H1 (cell line): ENCODE results near the gene DEPP1. TPM values are rescaled to one million over a fixed set of nuclear protein-coding genes. Genes with fewer than 3 reads are reported as not detected.

ENCODE experiments used
- CTCF ChIA-PET: fragments of 300-600 bp; sonication (Branson Sonifier 250); formaldehyde crosslinking; loops from one replicate; lab custom pipeline; 2021; ENCODE audit not compliant: partially characterized antibody; lab: Charles Lee
- POLR2A ChIA-PET: fragments of 300-600 bp; sonication (Branson Sonifier 250); formaldehyde crosslinking; loops from one replicate; lab custom pipeline; 2021; ENCODE audit warnings: inconsistent platforms; ENCODE audit not compliant: partially characterized antibody; lab: Charles Lee
- DNase-seq, 2 experiments: peaks; one replicate each; pipeline versions ENCODE4 v3.0.0 to v3.0.0-alpha.2; 2010 to 2022; ENCODE audit warnings: low spot score in 2 of 2, low read depth in 1 of 2, mixed read lengths in 1 of 2
- FAIRE-seq: peaks from 2 replicates; lab custom pipeline; 2011; peaks lifted over from hg19 to GRCh38; lab: Jason Lieb, UNC
- H2AFZ ChIP-seq: 2 replicates; pipeline ENCODE4 v1.8.1; 2012; ENCODE audit warnings: low read length, inconsistent platforms
- H2AK5ac ChIP-seq: 2 replicates; pipeline ENCODE4 v1.6.1; 2013; ENCODE audit warnings: low read depth, low read length
- H2BK120ac ChIP-seq: replicated peaks from 2 replicates; pipeline ENCODE3; 2013; ENCODE audit warnings: low read depth, low read length, inconsistent platforms
- H2BK12ac ChIP-seq: 2 replicates; pipeline ENCODE4 v1.6.1; 2013; ENCODE audit warnings: low read depth, low read length
- H2BK15ac ChIP-seq: 2 replicates; pipeline ENCODE4 v1.6.1; 2013; ENCODE audit warnings: low read length
- H2BK20ac ChIP-seq: 2 replicates; pipeline ENCODE4 v1.6.1; 2013; ENCODE audit warnings: low read length
- H2BK5ac ChIP-seq: 2 replicates; pipeline ENCODE4 v1.6.1; 2013; ENCODE audit warnings: low read depth, low read length
- H3K14ac ChIP-seq: 2 replicates; pipeline ENCODE4 v1.6.1; 2013; ENCODE audit warnings: inconsistent platforms; ENCODE audit not compliant: insufficient read length
- H3K18ac ChIP-seq: 2 replicates; pipeline ENCODE4 v1.6.1; 2013; ENCODE audit warnings: low read length; ENCODE audit errors: extremely low read depth
- H3K23ac ChIP-seq: 2 replicates; pipeline ENCODE4 v1.6.1; 2013; ENCODE audit warnings: inconsistent platforms; ENCODE audit not compliant: insufficient read length
- H3K23me2 ChIP-seq: 2 replicates; pipeline ENCODE4 v1.6.1; 2013; ENCODE audit warnings: low read depth, low read length
- H3K27ac ChIP-seq: 2 replicates; pipeline ENCODE4 v1.6.1; 2011; ENCODE audit warnings: low read depth, low read length, inconsistent platforms
- H3K27me3 ChIP-seq, 4 experiments: replicated peaks in 1 of 4; 1 replicate in 1 of 4; 2 replicates in 3 of 4; pipeline versions ENCODE4 v1.6.1 to v1.8.1; 2011 to 2013; ENCODE audit warnings: low read length in 3 of 4, mild to moderate bottlenecking in 3 of 4, inconsistent platforms in 2 of 4, mixed read lengths in 2 of 4, moderate library complexity in 1 of 4; ENCODE audit not compliant: control insufficient read depth in 3 of 4, insufficient read depth in 3 of 4; ENCODE audit errors: extremely low read depth in 1 of 4
- H3K36me3 ChIP-seq, 4 experiments: 2 replicates each; pipeline versions ENCODE4 v1.6.1 to v1.8.1; 2011 to 2013; ENCODE audit warnings: mild to moderate bottlenecking in 4 of 4, low read length in 3 of 4, moderate library complexity in 2 of 4, control low read depth in 1 of 4, inconsistent platforms in 1 of 4; ENCODE audit not compliant: insufficient read depth in 4 of 4, control insufficient read depth in 2 of 4
- H3K4ac ChIP-seq: replicated peaks from 2 replicates; pipeline ENCODE3; 2013; ENCODE audit warnings: low read length, low read depth, mixed read lengths, inconsistent platforms; ENCODE audit not compliant: insufficient read length
- H3K4me1 ChIP-seq, 4 experiments: replicated peaks in 1 of 4; 1 replicate in 1 of 4; 2 replicates in 3 of 4; pipeline versions ENCODE4 v1.6.1 to v1.8.1; 2011 to 2013; ENCODE audit warnings: low read length in 3 of 4, inconsistent platforms in 2 of 4, mixed read lengths in 1 of 4; ENCODE audit not compliant: insufficient read depth in 4 of 4, control insufficient read depth in 3 of 4
- H3K4me2 ChIP-seq, 2 experiments: 2 replicates each; pipeline versions ENCODE4 v1.6.1 to v1.8.1; 2011 to 2013; ENCODE audit warnings: low read depth in 2 of 2, low read length in 2 of 2, control low read depth in 1 of 2, inconsistent platforms in 1 of 2, mild to moderate bottlenecking in 1 of 2; ENCODE audit not compliant: insufficient read depth in 1 of 2
- H3K4me3 ChIP-seq, 4 experiments: fragments of 200-600, 300-600 bp in 1 of 4; sonication (generic), shearing (Covaris generic), sonication (Bioruptor Twin) in 1 of 4; 2 replicates each; pipeline versions ENCODE4 v1.5.1 to v1.8.1; 2011 to 2016; ENCODE audit warnings: low read length in 4 of 4, low read depth in 3 of 4, control low read depth in 2 of 4, inconsistent platforms in 2 of 4, mild to moderate bottlenecking in 2 of 4, mixed read lengths in 1 of 4, moderate library complexity in 1 of 4; ENCODE audit not compliant: insufficient read depth in 2 of 4; ENCODE audit errors: extremely low read depth in 1 of 4
- H3K56ac ChIP-seq: replicated peaks from 2 replicates; pipeline ENCODE3; 2013; ENCODE audit warnings: low read depth, mild to moderate bottlenecking, mixed read lengths, low read length, inconsistent platforms; ENCODE audit not compliant: insufficient read length
- H3K79me1 ChIP-seq: 2 replicates; pipeline ENCODE4 v1.6.1; 2013; ENCODE audit warnings: low read depth, low read length, control low read depth
- H3K79me2 ChIP-seq, 2 experiments: 2 replicates each; pipeline versions ENCODE4 v1.6.1 to v1.8.1; 2012 to 2013; ENCODE audit warnings: low read length in 2 of 2, mild to moderate bottlenecking in 2 of 2, inconsistent platforms in 1 of 2; ENCODE audit not compliant: insufficient read depth in 2 of 2, control insufficient read depth in 1 of 2
- H3K9ac ChIP-seq, 4 experiments: replicated peaks in 1 of 4; 1 replicate in 1 of 4; 2 replicates in 3 of 4; pipeline versions ENCODE4 v1.6.1 to v1.8.1; 2011 to 2013; ENCODE audit warnings: low read depth in 3 of 4, low read length in 3 of 4, control low read depth in 2 of 4, mild to moderate bottlenecking in 2 of 4, moderate library complexity in 2 of 4, inconsistent platforms in 1 of 4; ENCODE audit errors: extremely low read depth in 1 of 4
- H3K9me3 ChIP-seq, 2 experiments: 2 replicates each; pipeline versions ENCODE4 v1.6.1 to v1.8.1; 2012 to 2013; ENCODE audit warnings: mild to moderate bottlenecking in 2 of 2, moderate library complexity in 2 of 2, control low read depth in 1 of 2, inconsistent platforms in 1 of 2, low read depth in 1 of 2, low read length in 1 of 2, mixed read lengths in 1 of 2; ENCODE audit not compliant: insufficient read depth in 2 of 2
- H4K20me1 ChIP-seq, 2 experiments: replicated peaks in 1 of 2; 2 replicates each; pipeline versions ENCODE3 to v1.8.1; 2011 to 2013; ENCODE audit warnings: inconsistent platforms in 2 of 2, low read length in 2 of 2, mild to moderate bottlenecking in 1 of 2; ENCODE audit not compliant: insufficient read depth in 2 of 2, control insufficient read depth in 1 of 2
- H4K5ac ChIP-seq: 2 replicates; pipeline ENCODE4 v1.6.1; 2013; ENCODE audit warnings: low read length, low read depth, mixed read lengths, inconsistent platforms; ENCODE audit not compliant: insufficient read length
- H4K8ac ChIP-seq: 2 replicates; pipeline ENCODE4 v1.8.0; 2013; ENCODE audit warnings: mild to moderate bottlenecking, moderate library complexity, low read length, inconsistent platforms; ENCODE audit not compliant: insufficient read depth; ENCODE audit errors: extremely low read depth
- H4K91ac ChIP-seq: replicated peaks from 2 replicates; pipeline ENCODE3; 2013; ENCODE audit warnings: low read length, mixed read lengths, inconsistent platforms; ENCODE audit not compliant: insufficient read length
- CREB1 ChIP-seq: IDR thresholded peaks from 2 replicates; pipeline ENCODE4 v1.6.1; 2012; ENCODE audit warnings: inconsistent platforms
- WGBS, 2 experiments: shearing (Covaris generic) in 1 of 2; methylation state at CpG; one replicate each; pipeline versions ENCODE4 v1.1.6 to v1.1.7; 2013 to 2015; ENCODE audit warnings: low lambda C conversion rate in 2 of 2, mixed read lengths in 2 of 2, inconsistent platforms in 1 of 2, low coverage in 1 of 2, missing lambda C conversion rate in 1 of 2; ENCODE audit not compliant: insufficient replicate concordance in 2 of 2, insufficient coverage in 1 of 2, insufficient read length in 1 of 2; ENCODE audit errors: extremely low coverage in 1 of 2, missing lambda C conversion rate in 1 of 2; 5-methylcytosine and 5-hydroxymethylcytosine counted together
- polyA plus RNA-seq, 7 experiments: library from polyadenylated mRNA; depleted of rRNA in 3 of 7; stranded (reverse) in 5 of 7; unstranded in 2 of 7; fragments of >200 nt in 5 of 7; fragments of 200-250 nt in 2 of 7; gene quantifications; 1 replicate in 5 of 7; 2 replicates in 1 of 7; 4 replicates in 1 of 7; pipeline versions ENCODE4 v1.2.1 to v1.2.3, GENCODE V29; 2011 to 2013; ENCODE audit warnings: missing spikeins in 2 of 7, mixed read lengths in 2 of 7
- total RNA-seq: library from RNA; stranded (reverse); fragmentation: NEBNext Ultra II Directional; extraction: Animal tissue kit (Norgen Biotek cat#: 25700); gene quantifications from 2 replicates; pipeline ENCODE4 v1.2.1, GENCODE V29; 2021

DEPP1 gene
- total and polyA plus RNA-seq, 2 of the 8 experiments (the other 6 are each of a cell fraction or from before 2014, with no cell fraction given): 0.67 to 4.5 TPM

- Histone ChIP-seq H3K9ac (no peak overlapping the region), H3K27ac (no peak overlapping the region), H3K14ac (no peak overlapping the region), H2BK12ac (no peak overlapping the region), H3K79me1 (no peaks in the 10 kb centered on the region), H3K23me2 (peaks cover 12% of the 10 kb centered on the region; the same call in 1 of the 2 replicates), H3K18ac (no peak overlapping the region), H3K4me2 (no peak overlapping the region), H4K91ac (no peak overlapping the region), H3K79me2 (no peaks in the 10 kb centered on the region), H4K8ac (no peak overlapping the region), H2BK15ac (peak overlapping the region; percentile 84; the same call in 1 of the 2 replicates), H3K23ac (no peak overlapping the region), H2AFZ (no peak overlapping the region), H3K4ac (no peak overlapping the region), H2BK120ac (no peak overlapping the region), H2AK5ac (no peak overlapping the region), H4K20me1 (no peaks in the 10 kb centered on the region), H3K9me3 (no peaks in the 10 kb centered on the region), H3K27me3 (peaks cover 0 to 3% (median 1%) of the 10 kb centered on the region in 4 experiments; a peak in 2 of 7 replicates), H3K56ac (no peak overlapping the region), H2BK20ac (peak overlapping the region; percentile 43; the same call in 1 of the 2 replicates), H3K36me3 (no peaks in the 10 kb centered on the region), H3K4me3 (no peak overlapping the region), H2BK5ac (no peak overlapping the region), H3K4me1 (peaks cover 0 to 5% (median 3%) of the 10 kb centered on the region in 4 experiments; a peak in 2 of 7 replicates), H4K5ac (no peak overlapping the region)
- FAIRE-seq (no peak), DNase-seq (no peak)
- POLR2A ChIA-PET: no interaction called here
- WGBS, 2 experiments: 73% methylated on average over 8 of the region's 8 CpGs; no CpG with 5 or more reads in 1 of the 2 experiments
- no peak for TF ChIP-seq CREB1
- CTCF ChIA-PET: interaction anchor here (0.8 to 4.0 kb wide), 7 partner anchors 33 to 79 kb away, joined by 3 to 24 read pairs (median 5); no protein-coding TSS in a partner anchor
Measured at GRCh38 chr10:44929356-44930255, 49.0 kb downstream of the DEPP1 start.
